IMR-90 (cell line): ENCODE data around the gene NDUFB7.

Experiments
- CHD1 ChIP-seq: IDR thresholded peaks from 2 replicates; pipeline ENCODE4 v1.6.1; 2012; ENCODE audit warnings: low read depth, low read length, improper control_type of control experiment
- MAFK ChIP-seq: IDR thresholded peaks from 2 replicates; pipeline ENCODE4 v1.6.1; 2012; ENCODE audit warnings: low read depth, low read length, improper control_type of control experiment
- TF ChIP-seq, protein P1 (sequence below): conservative IDR thresholded peaks from 2 replicates; pipeline ENCODE4 v1.5.1; 2012; ENCODE audit warnings: mild to moderate bottlenecking, low read depth, low read length, improper control_type of control experiment

- TF ChIP-seq, protein P1, sequence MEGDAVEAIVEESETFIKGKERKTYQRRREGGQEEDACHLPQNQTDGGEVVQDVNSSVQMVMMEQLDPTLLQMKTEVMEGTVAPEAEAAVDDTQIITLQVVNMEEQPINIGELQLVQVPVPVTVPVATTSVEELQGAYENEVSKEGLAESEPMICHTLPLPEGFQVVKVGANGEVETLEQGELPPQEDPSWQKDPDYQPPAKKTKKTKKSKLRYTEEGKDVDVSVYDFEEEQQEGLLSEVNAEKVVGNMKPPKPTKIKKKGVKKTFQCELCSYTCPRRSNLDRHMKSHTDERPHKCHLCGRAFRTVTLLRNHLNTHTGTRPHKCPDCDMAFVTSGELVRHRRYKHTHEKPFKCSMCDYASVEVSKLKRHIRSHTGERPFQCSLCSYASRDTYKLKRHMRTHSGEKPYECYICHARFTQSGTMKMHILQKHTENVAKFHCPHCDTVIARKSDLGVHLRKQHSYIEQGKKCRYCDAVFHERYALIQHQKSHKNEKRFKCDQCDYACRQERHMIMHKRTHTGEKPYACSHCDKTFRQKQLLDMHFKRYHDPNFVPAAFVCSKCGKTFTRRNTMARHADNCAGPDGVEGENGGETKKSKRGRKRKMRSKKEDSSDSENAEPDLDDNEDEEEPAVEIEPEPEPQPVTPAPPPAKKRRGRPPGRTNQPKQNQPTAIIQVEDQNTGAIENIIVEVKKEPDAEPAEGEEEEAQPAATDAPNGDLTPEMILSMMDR: no peak
- TF ChIP-seq CHD1 (no peak), MAFK (no peak)
Observed at GRCh38 chr19:14526423-14526822, 45.4 kb downstream of the NDUFB7 start.
